Cardiac fibroblast (primary cell): ENCODE data around the gene NRCAM.

Experiments
- DNase-seq, 2 donors: peaks; one replicate each; pipeline versions ENCODE4 v3.0.0 to v3.0.0-alpha.2; 2010; ENCODE audit warnings: low read depth in 2 of 2
- H3K4me3 ChIP-seq, 2 donors: replicated peaks in 1 of 2; 1 replicate in 1 of 2; 2 replicates in 1 of 2; pipeline ENCODE4 v1.5.1; 2011; ENCODE audit warnings: low read depth in 2 of 2, low read length in 2 of 2, mild to moderate bottlenecking in 2 of 2, moderate library complexity in 1 of 2
- CTCF ChIP-seq: IDR thresholded peaks from one replicate; pipeline ENCODE4 v1.5.1; 2011; ENCODE audit warnings: low read depth, mild to moderate bottlenecking, low read length, inconsistent platforms

The NRCAM gene

GRCh38 chr7:108127461-108127860, 328.8 kb downstream of the NRCAM start:
- no peak for DNase-seq
- TF ChIP-seq CTCF = no peak
- no peak overlapping the region for H3K4me3 ChIP-seq

GRCh38 chr7:108124820-108125219, 331.4 kb downstream of the NRCAM start:
- no peak for TF ChIP-seq CTCF
- H3K4me3 ChIP-seq = no peak overlapping the region
- peak; percentile 27 to 39 for DNase-seq

DNA sequence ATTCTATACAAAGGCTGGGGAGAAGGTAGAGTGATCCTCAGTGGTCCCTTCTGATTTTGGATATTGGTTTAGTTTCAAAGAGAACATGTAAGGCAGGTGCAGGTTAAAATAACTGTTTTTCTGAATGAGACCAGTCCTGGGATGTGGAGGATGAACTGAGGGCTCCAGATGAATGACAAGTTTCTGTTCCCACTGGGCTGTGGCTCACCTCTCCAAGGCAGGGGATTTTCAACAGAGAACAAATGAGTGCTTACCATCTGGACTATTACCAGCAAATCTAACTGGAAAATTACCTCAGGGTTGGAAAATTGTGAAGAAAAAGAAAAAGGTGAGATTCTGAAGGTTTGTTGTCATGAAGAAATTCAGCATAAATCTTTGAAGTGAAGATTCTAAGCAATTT, 334.1 kb downstream of the NRCAM start:
- DNase-seq = no peak
- no peak overlapping the region for H3K4me3 ChIP-seq
- no peak for TF ChIP-seq CTCF

DNA sequence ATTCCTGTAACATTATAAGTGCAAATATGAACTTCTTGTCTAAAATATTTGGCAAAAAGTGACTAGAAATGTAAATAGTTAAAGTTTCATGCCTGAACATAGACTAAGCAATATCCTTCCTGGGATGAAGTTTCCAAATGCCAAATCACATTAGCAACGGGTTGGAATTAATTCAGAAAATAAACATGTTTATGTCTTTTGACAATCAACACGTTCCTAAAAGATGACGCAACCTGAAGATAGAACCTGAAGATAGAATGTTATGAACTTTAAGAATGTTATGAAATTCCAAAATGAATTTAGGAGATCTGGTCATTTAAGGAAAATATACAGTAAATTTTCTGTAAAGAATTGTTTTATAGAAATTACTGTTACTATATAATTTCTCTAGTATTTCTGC, 335.3 kb downstream of the NRCAM start:
- no peak overlapping the region for H3K4me3 ChIP-seq
- peak in 1 of 2 donors; percentile 55 for DNase-seq
- TF ChIP-seq CTCF = no peak

- no peak for DNase-seq
- no peak overlapping the region for H3K4me3 ChIP-seq
- TF ChIP-seq CTCF = no peak
Measured at GRCh38 chr7:108120196-108120595, 336.0 kb downstream of the NRCAM start.

DNA sequence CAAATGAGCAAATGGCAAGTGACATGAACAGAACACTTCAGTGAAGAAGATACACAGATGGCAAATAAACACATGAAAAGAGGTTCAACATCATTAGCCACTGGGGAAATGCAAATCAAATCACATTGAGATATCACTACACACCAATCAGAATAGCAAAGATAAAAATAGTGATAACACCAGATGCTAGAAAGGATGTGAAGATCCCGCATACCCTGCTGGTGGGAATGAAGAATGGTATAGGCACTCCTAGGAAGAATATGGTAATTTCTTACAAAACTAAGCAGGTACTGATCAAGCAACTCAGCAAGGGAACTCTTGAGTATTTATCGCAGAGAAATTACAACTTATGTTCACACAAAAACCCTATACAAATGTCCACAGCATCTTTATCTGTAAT, 337.3 kb downstream of the NRCAM start:
- H3K4me3 ChIP-seq = no peak overlapping the region
- peak; percentile 7 for TF ChIP-seq CTCF
- DNase-seq = no peak

- TF ChIP-seq CTCF = peak; percentile 59
- H3K4me3 ChIP-seq = no peak overlapping the region
- peak in 1 of 2 donors; percentile 34 for DNase-seq
Measured at GRCh38 chr7:108114117-108114841, 342.0 kb downstream of the NRCAM start.
